HepG2 (cell line): ENCODE data around the gene ATP2B2. TPM values are rescaled to one million over a fixed set of nuclear protein-coding genes. Genes with fewer than 3 reads are reported as not detected.

Source experiments
- EZH2 ChIP-seq: conservative IDR thresholded peaks from 2 replicates; pipeline ENCODE4 v1.6.1; 2012; ENCODE audit warnings: mild to moderate bottlenecking, low read depth, low read length, moderate library complexity
- HNRNPLL ChIP-seq: fragments of 200-400 bp; formaldehyde crosslinking; IDR thresholded peaks from 2 replicates; pipeline ENCODE4 v1.6.1; 2017; ENCODE audit warnings: mild to moderate bottlenecking, low read depth, low read length; ENCODE audit not compliant: poor library complexity, severe bottlenecking
- ISX ChIP-seq: sonication (generic); formaldehyde crosslinking; conservative IDR thresholded peaks from 2 replicates; pipeline ENCODE4 v1.5.0; 2020; ENCODE audit warnings: missing genetic modification reagents
- MED1 ChIP-seq: sonication (generic); formaldehyde crosslinking; IDR thresholded peaks from 2 replicates; pipeline ENCODE4 v1.4.0; 2020; ENCODE audit warnings: missing genetic modification reagents
- NFKB2 ChIP-seq: sonication (generic); formaldehyde crosslinking; IDR thresholded peaks from 2 replicates; pipeline ENCODE4 v1.4.0; 2020; ENCODE audit warnings: missing genetic modification reagents, borderline replicate concordance
- RORA ChIP-seq: sonication (generic); formaldehyde crosslinking; IDR thresholded peaks from 2 replicates; pipeline ENCODE4 v1.5.0; 2020; ENCODE audit warnings: mild to moderate bottlenecking, missing genetic modification reagents, moderate library complexity
- SMC3 ChIP-seq: IDR thresholded peaks from 2 replicates; pipeline ENCODE4 v1.6.1; 2011; ENCODE audit warnings: low read length, improper control_type of control experiment
- TGIF2 ChIP-seq: IDR thresholded peaks from 2 replicates; pipeline ENCODE4 v1.6.1; 2016; ENCODE audit warnings: control low read depth, missing compliant biosample characterization
- TOE1 ChIP-seq: sonication (generic); formaldehyde crosslinking; IDR thresholded peaks from 2 replicates; pipeline ENCODE4 v1.4.0; 2020; ENCODE audit warnings: mild to moderate bottlenecking, missing genetic modification reagents
- ZMAT3 ChIP-seq: sonication (generic); formaldehyde crosslinking; conservative IDR thresholded peaks from 2 replicates; pipeline ENCODE4 v1.7.0; 2021; ENCODE audit warnings: missing genetic modification reagents
- ZNF343 ChIP-seq: sonication (generic); formaldehyde crosslinking; IDR thresholded peaks from 2 replicates; pipeline ENCODE4 v1.4.0; 2020; ENCODE audit warnings: mild to moderate bottlenecking, missing genetic modification reagents
- ZNF616 ChIP-seq: sonication (generic); formaldehyde crosslinking; IDR thresholded peaks from 2 replicates; pipeline ENCODE4 v1.5.0; 2020; ENCODE audit warnings: low read depth, mild to moderate bottlenecking, missing genetic modification reagents
- ZNF75D ChIP-seq: sonication (generic); formaldehyde crosslinking; IDR thresholded peaks from 2 replicates; pipeline ENCODE4 v1.8.1; 2023; ENCODE audit warnings: missing genetic modification reagents, mild to moderate bottlenecking, borderline replicate concordance
- polyA plus RNA-seq, 8 experiments: library from polyadenylated mRNA; depleted of rRNA in 3 of 8; stranded (reverse) in 7 of 8; unstranded in 1 of 8; fragments of >200 nt; fragmentation: Illumina TruSeq in 4 of 8; extraction: Trizol in 4 of 8; gene quantifications; 2 replicates each; pipeline versions ENCODE4 v1.2.1 to v1.2.3, GENCODE V29; 2011 to 2016; ENCODE audit warnings: low read depth in 4 of 8, missing spikeins in 1 of 8, mixed read lengths in 1 of 8; ENCODE audit not compliant: insufficient read depth in 1 of 8
- total RNA-seq, 5 experiments: library from RNA; depleted of rRNA; stranded (reverse); fragments of >200 nt; fragmentation: Illumina TruSeq; extraction: Trizol; gene quantifications; 2 replicates each; pipeline ENCODE4 v1.2.3, GENCODE V29; 2016; ENCODE audit warnings: low read depth in 1 of 5
- TF ChIP-seq, protein P1 (sequence below): fragments of 450-650 bp; IDR thresholded peaks from 2 replicates; pipeline ENCODE4 v1.6.1; 2017; ENCODE audit warnings: mild to moderate bottlenecking
- TF ChIP-seq, protein P2 (sequence below): IDR thresholded peaks from 2 replicates; pipeline ENCODE4 v1.6.1; 2016; ENCODE audit warnings: low read depth, missing genetic modification reagents, missing compliant biosample characterization
- TF ChIP-seq, protein P3 (sequence below), 2 experiments: sonication (generic) in 1 of 2; formaldehyde crosslinking in 1 of 2; IDR thresholded peaks; 2 replicates each; pipeline versions ENCODE4 v1.5.1 to v1.6.1; 2011 to 2020; ENCODE audit warnings: borderline replicate concordance in 1 of 2, low read depth in 1 of 2, low read length in 1 of 2, mild to moderate bottlenecking in 1 of 2, missing genetic modification reagents in 1 of 2, moderate library complexity in 1 of 2
- TF ChIP-seq, protein P4 (sequence below): IDR thresholded peaks from 2 replicates; pipeline ENCODE4 v1.6.1; 2016; ENCODE audit warnings: low read depth

Gene ATP2B2
- total and polyA plus RNA-seq, 2 of the 13 experiments (the other 11 are each of a cell fraction or from before 2014, with no cell fraction given) = 1.5 to 2.3 TPM

DNA sequence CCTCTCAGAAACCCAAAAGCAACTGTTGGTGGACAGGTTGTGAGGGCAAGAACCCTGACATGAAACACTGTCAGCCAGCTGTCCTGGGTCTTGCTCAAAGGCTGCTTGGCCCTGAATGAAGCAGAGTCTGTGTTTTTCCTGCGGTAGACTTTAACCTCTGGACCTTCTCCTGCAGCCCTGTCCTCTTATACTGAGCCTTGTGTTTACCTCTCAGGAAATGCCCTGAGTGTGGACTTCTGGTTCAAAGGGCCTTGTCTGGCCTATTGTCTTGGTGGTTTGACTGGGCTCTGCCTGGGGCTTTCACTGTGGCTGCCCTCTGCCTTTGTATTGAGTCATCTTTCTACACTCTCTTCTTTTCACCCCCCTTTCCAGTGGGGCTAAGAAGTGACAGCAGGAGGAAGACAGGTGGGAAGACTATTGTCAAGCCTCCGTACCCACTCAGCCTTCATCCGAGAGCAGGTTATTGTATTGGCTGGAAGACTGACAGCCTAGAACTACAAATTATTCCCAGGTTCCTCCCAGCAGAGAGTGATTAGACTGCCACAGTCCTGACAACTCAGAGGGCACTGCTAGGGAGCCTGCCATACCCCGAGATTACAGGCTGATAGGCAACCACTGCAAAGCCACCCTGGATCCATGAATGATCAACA is 187.9 kb downstream of the ATP2B2 start (continued):
- TF ChIP-seq, protein P1, sequence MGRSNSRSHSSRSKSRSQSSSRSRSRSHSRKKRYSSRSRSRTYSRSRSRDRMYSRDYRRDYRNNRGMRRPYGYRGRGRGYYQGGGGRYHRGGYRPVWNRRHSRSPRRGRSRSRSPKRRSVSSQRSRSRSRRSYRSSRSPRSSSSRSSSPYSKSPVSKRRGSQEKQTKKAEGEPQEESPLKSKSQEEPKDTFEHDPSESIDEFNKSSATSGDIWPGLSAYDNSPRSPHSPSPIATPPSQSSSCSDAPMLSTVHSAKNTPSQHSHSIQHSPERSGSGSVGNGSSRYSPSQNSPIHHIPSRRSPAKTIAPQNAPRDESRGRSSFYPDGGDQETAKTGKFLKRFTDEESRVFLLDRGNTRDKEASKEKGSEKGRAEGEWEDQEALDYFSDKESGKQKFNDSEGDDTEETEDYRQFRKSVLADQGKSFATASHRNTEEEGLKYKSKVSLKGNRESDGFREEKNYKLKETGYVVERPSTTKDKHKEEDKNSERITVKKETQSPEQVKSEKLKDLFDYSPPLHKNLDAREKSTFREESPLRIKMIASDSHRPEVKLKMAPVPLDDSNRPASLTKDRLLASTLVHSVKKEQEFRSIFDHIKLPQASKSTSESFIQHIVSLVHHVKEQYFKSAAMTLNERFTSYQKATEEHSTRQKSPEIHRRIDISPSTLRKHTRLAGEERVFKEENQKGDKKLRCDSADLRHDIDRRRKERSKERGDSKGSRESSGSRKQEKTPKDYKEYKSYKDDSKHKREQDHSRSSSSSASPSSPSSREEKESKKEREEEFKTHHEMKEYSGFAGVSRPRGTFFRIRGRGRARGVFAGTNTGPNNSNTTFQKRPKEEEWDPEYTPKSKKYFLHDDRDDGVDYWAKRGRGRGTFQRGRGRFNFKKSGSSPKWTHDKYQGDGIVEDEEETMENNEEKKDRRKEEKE = no peak
- TF ChIP-seq NFKB2 (CRISPR knock-in tag) (no peak), HNRNPLL (no peak), ISX (CRISPR knock-in tag) (no peak), ZNF616 (CRISPR knock-in tag) (no peak), SMC3 (no peak), EZH2 (no peak), MED1 (CRISPR knock-in tag) (peak; percentile 91), ZMAT3 (CRISPR knock-in tag) (peak; percentile 71; the same call in 1 of the 2 replicates), ZNF75D (CRISPR knock-in tag) (no peak), RORA (no peak), TOE1 (CRISPR knock-in tag) (no peak), ZNF343 (peak; percentile 76; the same call in 1 of the 2 replicates), TGIF2 (CRISPR knock-in tag) (0 out of 2 replicates have a peak, but pooled peaks have one; percentile 18)
- TF ChIP-seq, protein P2, sequence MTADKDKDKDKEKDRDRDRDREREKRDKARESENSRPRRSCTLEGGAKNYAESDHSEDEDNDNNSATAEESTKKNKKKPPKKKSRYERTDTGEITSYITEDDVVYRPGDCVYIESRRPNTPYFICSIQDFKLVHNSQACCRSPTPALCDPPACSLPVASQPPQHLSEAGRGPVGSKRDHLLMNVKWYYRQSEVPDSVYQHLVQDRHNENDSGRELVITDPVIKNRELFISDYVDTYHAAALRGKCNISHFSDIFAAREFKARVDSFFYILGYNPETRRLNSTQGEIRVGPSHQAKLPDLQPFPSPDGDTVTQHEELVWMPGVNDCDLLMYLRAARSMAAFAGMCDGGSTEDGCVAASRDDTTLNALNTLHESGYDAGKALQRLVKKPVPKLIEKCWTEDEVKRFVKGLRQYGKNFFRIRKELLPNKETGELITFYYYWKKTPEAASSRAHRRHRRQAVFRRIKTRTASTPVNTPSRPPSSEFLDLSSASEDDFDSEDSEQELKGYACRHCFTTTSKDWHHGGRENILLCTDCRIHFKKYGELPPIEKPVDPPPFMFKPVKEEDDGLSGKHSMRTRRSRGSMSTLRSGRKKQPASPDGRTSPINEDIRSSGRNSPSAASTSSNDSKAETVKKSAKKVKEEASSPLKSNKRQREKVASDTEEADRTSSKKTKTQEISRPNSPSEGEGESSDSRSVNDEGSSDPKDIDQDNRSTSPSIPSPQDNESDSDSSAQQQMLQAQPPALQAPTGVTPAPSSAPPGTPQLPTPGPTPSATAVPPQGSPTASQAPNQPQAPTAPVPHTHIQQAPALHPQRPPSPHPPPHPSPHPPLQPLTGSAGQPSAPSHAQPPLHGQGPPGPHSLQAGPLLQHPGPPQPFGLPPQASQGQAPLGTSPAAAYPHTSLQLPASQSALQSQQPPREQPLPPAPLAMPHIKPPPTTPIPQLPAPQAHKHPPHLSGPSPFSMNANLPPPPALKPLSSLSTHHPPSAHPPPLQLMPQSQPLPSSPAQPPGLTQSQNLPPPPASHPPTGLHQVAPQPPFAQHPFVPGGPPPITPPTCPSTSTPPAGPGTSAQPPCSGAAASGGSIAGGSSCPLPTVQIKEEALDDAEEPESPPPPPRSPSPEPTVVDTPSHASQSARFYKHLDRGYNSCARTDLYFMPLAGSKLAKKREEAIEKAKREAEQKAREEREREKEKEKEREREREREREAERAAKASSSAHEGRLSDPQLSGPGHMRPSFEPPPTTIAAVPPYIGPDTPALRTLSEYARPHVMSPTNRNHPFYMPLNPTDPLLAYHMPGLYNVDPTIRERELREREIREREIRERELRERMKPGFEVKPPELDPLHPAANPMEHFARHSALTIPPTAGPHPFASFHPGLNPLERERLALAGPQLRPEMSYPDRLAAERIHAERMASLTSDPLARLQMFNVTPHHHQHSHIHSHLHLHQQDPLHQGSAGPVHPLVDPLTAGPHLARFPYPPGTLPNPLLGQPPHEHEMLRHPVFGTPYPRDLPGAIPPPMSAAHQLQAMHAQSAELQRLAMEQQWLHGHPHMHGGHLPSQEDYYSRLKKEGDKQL = no peak
- TF ChIP-seq, protein P3, sequence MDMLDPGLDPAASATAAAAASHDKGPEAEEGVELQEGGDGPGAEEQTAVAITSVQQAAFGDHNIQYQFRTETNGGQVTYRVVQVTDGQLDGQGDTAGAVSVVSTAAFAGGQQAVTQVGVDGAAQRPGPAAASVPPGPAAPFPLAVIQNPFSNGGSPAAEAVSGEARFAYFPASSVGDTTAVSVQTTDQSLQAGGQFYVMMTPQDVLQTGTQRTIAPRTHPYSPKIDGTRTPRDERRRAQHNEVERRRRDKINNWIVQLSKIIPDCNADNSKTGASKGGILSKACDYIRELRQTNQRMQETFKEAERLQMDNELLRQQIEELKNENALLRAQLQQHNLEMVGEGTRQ (IDR thresholded peaks at IDR 0.05; ENCODE audit: low read depth, low read length) = no peak
- TF ChIP-seq, protein P3 (CRISPR knock-in tag; IDR thresholded peaks at IDR 0.05; ENCODE audit: borderline replicate concordance) = no peak
- TF ChIP-seq, protein P4, sequence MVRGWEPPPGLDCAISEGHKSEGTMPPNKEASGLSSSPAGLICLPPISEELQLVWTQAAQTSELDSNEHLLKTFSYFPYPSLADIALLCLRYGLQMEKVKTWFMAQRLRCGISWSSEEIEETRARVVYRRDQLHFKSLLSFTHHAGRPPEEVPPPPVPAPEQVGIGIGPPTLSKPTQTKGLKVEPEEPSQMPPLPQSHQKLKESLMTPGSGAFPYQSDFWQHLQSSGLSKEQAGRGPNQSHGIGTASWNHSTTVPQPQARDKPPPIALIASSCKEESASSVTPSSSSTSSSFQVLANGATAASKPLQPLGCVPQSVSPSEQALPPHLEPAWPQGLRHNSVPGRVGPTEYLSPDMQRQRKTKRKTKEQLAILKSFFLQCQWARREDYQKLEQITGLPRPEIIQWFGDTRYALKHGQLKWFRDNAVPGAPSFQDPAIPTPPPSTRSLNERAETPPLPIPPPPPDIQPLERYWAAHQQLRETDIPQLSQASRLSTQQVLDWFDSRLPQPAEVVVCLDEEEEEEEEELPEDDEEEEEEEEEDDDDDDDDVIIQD (CRISPR knock-in tag) = peak; percentile 67; the same call in 1 of the 2 replicates
